Gastroesophageal sphincter (tissue), 4 donors: ENCODE results near the gene MUC5AC. TPM values are rescaled to one million over a fixed set of nuclear protein-coding genes. Genes with fewer than 3 reads are reported as not detected.

ENCODE experiments used
- ATAC-seq: fragments of 150-250 bp; one replicate; pipeline ENCODE4 v1.9.1; 2016; ENCODE audit warnings: mild to moderate bottlenecking, moderate library complexity
- H3K27ac ChIP-seq, 4 donors: fragments of 200-600 bp; sonication (generic) in 3 of 4; 1 replicate in 3 of 4; 2 replicates in 1 of 4; pipeline ENCODE4 v1.5.1; 2016 to 2019
- H3K27me3 ChIP-seq: fragments of 200-600 bp; sonication (generic); one replicate; pipeline ENCODE4 v1.5.1; 2019
- H3K36me3 ChIP-seq, 2 donors: fragments of 200-600 bp; sonication (generic); one replicate each; pipeline ENCODE4 v1.5.1; 2019; ENCODE audit warnings: control low read depth in 1 of 2
- H3K4me1 ChIP-seq, 3 donors: fragments of 200-600 bp; sonication (generic); 1 replicate in 2 of 3; 2 replicates in 1 of 3; pipeline ENCODE4 v1.5.1; 2016 to 2019; ENCODE audit warnings: control low read depth in 2 of 3
- H3K4me3 ChIP-seq, 2 donors: fragments of 200-600 bp; sonication (generic); one replicate each; pipeline ENCODE4 v1.5.1; 2019; ENCODE audit warnings: mild to moderate bottlenecking in 1 of 2, moderate library complexity in 1 of 2
- H3K9me3 ChIP-seq, 3 donors: fragments of 200-600 bp; sonication (generic); one replicate each; pipeline ENCODE4 v1.5.1; 2017 to 2019; ENCODE audit warnings: control low read depth in 2 of 3
- EP300 ChIP-seq: sonication (generic); formaldehyde crosslinking; IDR thresholded peaks from one replicate; pipeline ENCODE4 v1.6.1; 2017; ENCODE audit warnings: antibody characterized with exemption, mild to moderate bottlenecking
- POLR2A ChIP-seq, 2 donors: fragments of 450-650 bp; IDR thresholded peaks; one replicate each; pipeline ENCODE4 v1.6.1; 2017; ENCODE audit warnings: antibody characterized with exemption in 2 of 2, mild to moderate bottlenecking in 2 of 2, moderate library complexity in 1 of 2
- POLR2AphosphoS5 ChIP-seq: sonication (generic); formaldehyde crosslinking; IDR thresholded peaks from one replicate; pipeline ENCODE4 v1.6.1; 2017; ENCODE audit warnings: antibody characterized with exemption
- WGBS, 2 donors: methylation state at CpG; one replicate each; pipeline ENCODE4 v1.1.5; 2018; ENCODE audit warnings: low coverage in 1 of 2; 5-methylcytosine and 5-hydroxymethylcytosine counted together
- total RNA-seq, 4 donors: library from RNA; depleted of rRNA; stranded (reverse); fragments of >200 nt; gene quantifications; one replicate each; pipeline ENCODE4 v1.1.0, GENCODE V29; 2016
- TF ChIP-seq, protein P1 (sequence below), 4 experiments: fragments of 200-600 bp in 2 of 4; fragments of 450-650 bp in 2 of 4; sonication (generic) in 1 of 4; IDR thresholded peaks; one replicate each; pipeline ENCODE4 v1.5.1; 2017 to 2019; ENCODE audit warnings: antibody characterized with exemption in 4 of 4, mild to moderate bottlenecking in 2 of 4, moderate library complexity in 2 of 4

Gene MUC5AC
- total RNA-seq, 4 donors from 2014 or later: 0.02 to 0.31 TPM; not detected in 2

DNA sequence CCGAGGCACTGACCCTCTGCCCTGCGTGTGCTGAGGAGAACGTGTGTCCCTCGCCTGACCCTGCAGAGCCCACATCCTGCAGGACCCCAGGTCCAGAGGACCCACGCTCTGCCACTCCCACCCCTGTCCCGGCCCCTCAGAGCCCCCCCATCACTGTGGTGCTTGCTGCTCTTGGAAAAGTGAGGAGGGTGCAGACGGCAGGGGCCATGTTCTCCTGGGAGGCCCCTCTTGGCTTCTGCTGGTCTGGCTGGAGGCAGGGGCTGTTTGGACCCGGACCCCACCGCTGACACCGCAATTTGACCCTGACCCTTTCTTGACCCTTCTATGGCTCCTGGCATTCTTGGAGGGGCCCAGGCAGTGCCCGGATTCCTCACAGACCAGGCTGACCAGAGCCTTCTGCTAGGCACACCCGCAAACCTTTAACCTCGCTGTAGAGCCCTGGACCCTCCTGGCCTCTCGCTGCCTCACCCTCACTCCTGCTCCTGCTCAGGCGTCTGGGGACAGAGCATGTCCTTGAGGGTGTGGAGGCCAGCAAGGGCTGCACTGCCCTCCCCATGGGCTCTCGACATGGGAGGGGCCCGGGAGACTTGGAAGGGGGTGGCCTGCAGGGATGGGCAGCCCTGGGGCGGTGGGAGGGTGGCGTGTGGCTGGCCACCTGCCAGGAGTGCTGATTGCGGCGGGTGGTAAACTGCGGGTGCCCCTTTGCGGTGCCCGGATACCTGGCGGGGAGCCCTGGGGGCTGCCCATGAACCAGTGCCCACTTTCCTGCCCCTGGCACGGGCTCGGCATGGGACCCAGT lies 37.0 kb upstream of the MUC5AC start:
- H3K36me3 ChIP-seq: no peaks in the 10 kb centered on the region
- no peak overlapping the region for H3K4me3 ChIP-seq
- ATAC-seq: no peak
- TF ChIP-seq POLR2A (IDR thresholded peaks at IDR 0.05) (no peak), EP300 (no peak), POLR2AphosphoS5 (no peak)
- TF ChIP-seq, protein P1, sequence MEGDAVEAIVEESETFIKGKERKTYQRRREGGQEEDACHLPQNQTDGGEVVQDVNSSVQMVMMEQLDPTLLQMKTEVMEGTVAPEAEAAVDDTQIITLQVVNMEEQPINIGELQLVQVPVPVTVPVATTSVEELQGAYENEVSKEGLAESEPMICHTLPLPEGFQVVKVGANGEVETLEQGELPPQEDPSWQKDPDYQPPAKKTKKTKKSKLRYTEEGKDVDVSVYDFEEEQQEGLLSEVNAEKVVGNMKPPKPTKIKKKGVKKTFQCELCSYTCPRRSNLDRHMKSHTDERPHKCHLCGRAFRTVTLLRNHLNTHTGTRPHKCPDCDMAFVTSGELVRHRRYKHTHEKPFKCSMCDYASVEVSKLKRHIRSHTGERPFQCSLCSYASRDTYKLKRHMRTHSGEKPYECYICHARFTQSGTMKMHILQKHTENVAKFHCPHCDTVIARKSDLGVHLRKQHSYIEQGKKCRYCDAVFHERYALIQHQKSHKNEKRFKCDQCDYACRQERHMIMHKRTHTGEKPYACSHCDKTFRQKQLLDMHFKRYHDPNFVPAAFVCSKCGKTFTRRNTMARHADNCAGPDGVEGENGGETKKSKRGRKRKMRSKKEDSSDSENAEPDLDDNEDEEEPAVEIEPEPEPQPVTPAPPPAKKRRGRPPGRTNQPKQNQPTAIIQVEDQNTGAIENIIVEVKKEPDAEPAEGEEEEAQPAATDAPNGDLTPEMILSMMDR (IDR thresholded peaks at IDR 0.05): no peak
- 45% methylated on average over 4 of the region's 27 CpGs; no CpG with 5 or more reads in 1 of the 2 donors for WGBS, 2 donors
- H3K4me1 ChIP-seq: no peaks in the 10 kb centered on the region
- no peak overlapping the region for H3K27ac ChIP-seq
- H3K9me3 ChIP-seq: no peaks in the 10 kb centered on the region
- peaks cover 75% of the 10 kb centered on the region for H3K27me3 ChIP-seq

DNA sequence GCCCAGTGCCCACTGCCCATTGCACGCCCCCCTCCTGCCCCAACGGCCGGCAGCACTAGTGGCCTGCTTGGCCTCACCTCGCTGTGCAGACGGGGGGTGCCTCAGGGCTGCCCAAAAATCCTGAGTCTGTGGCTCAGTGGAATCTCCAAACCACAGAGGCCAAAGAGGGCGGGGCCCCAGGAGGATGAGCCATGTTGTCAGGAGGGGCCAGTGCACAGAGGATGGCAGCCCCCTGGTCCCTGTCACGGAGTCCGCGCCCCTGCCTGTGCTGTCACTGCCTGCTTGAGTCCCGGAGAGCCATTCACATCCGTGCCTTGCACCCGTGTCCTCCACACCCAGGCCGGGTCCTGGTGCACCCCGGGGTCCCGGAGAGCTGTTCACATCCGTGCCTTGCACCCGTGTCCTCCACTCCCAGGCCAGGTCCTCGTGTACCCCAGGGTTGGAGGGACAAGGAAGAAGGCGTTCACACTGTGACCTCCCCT lies 36.4 kb upstream of the MUC5AC start:
- no peak for ATAC-seq
- no peaks in the 10 kb centered on the region for H3K4me1 ChIP-seq
- H3K27ac ChIP-seq: no peak overlapping the region
- TF ChIP-seq POLR2AphosphoS5 (no peak), EP300 (no peak), POLR2A (IDR thresholded peaks at IDR 0.05) (no peak)
- TF ChIP-seq, protein P1 (IDR thresholded peaks at IDR 0.05): no peak
- no peaks in the 10 kb centered on the region for H3K9me3 ChIP-seq
- no CpG with 5 or more reads among the region's 19 CpGs for WGBS, 2 donors
- no peak overlapping the region for H3K4me3 ChIP-seq
- no peaks in the 10 kb centered on the region for H3K36me3 ChIP-seq
- peaks cover 81% of the 10 kb centered on the region for H3K27me3 ChIP-seq

DNA sequence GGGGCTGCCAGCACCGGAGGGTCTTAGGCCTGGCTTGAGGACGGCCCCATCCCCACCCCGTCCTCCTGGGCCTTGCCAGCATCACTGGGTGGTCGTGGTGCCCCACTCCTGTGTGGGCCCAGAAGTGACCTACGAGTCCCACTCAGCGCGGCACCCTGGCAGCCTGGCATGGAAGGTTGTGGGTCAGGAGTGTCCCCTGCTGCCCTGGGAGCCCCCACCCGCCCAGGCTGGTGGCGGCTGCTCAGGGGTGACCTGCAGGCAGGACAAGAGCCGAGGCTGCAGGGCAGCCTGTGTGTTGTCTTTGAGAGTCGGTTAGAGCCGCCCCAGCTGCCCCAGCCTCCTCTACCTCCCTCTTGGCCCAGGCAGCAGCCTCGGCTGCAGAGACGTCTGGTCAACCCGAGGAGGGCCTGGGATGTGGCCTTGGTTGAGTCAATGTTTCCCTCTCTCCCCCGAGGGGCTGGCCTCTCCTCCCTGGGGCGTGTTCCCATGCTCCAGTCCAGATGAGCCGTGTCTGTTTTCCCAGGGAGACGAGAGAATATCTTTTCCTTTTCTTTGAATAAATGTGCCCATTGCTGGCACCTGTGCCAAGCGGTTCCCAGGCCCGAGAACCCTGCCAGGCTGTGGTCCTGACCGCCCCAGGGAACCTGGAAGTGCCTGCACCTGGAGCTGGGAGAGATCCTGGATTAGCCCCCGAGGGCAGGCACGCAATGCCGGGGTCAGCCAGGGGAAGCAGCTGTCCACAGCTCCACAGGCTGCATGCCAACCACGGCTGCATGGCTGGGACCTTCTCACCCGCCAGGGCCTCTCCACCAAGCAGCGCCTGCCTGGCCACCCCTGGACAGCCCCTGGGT lies 35.7 kb upstream of the MUC5AC start:
- TF ChIP-seq, protein P1 (IDR thresholded peaks at IDR 0.05): no peak
- TF ChIP-seq EP300: no peak
- no peak for TF ChIP-seq POLR2A (IDR thresholded peaks at IDR 0.05)
- TF ChIP-seq POLR2AphosphoS5: no peak
- no peaks in the 10 kb centered on the region for H3K36me3 ChIP-seq
- no peak overlapping the region for H3K27ac ChIP-seq
- 36 to 39% methylated on average over 3 of the region's 28 CpGs for WGBS, 2 donors
- no peaks in the 10 kb centered on the region for H3K9me3 ChIP-seq
- no peak overlapping the region for H3K4me3 ChIP-seq
- no peaks in the 10 kb centered on the region for H3K4me1 ChIP-seq
- peaks cover 81% of the 10 kb centered on the region for H3K27me3 ChIP-seq
- no peak for ATAC-seq

GRCh38 chr11:1122664-1123002 lies 35.1 kb upstream of the MUC5AC start:
- 63 to 75% methylated on average over 5 of the region's 7 CpGs for WGBS, 2 donors

DNA sequence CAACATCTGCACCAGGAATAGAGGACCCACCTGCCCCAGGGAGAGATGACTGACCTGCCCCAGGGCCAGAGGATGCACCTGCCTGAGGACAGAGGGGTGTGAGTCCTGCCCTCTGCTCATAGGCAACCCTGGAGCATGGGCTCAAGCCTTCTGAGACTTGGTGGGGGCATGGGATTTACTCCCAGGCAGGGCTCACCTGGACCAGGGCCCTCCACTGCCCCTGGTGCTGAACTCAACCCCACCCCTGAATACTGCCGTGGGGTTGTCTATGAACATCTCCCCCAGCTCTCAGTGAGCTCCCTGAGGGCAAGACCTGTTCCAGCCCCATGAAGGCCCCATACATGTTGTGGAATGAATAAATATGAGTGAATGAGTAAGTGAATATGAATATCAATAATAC lies 33.8 kb upstream of the MUC5AC start:
- no peak for ATAC-seq
- H3K27me3 ChIP-seq: peaks cover 81% of the 10 kb centered on the region
- H3K4me3 ChIP-seq: no peak overlapping the region
- H3K9me3 ChIP-seq: no peaks in the 10 kb centered on the region
- no peaks in the 10 kb centered on the region for H3K36me3 ChIP-seq
- no peak for TF ChIP-seq POLR2AphosphoS5
- TF ChIP-seq POLR2A (IDR thresholded peaks at IDR 0.05): no peak
- TF ChIP-seq, protein P1 (IDR thresholded peaks at IDR 0.05): no peak
- TF ChIP-seq EP300: no peak
- no peaks in the 10 kb centered on the region for H3K4me1 ChIP-seq
- H3K27ac ChIP-seq: no peak overlapping the region
- 83% methylated on average over 1 of the region's 1 CpG; no CpG with 5 or more reads in 1 of the 2 donors for WGBS, 2 donors

More at GRCh38 chr11:1122664-1123002, 35.1 kb upstream of the MUC5AC start:
- no peaks in the 10 kb centered on the region for H3K9me3 ChIP-seq
- ATAC-seq: no peak
- no peaks in the 10 kb centered on the region for H3K4me1 ChIP-seq
- no peak overlapping the region for H3K27ac ChIP-seq
- peaks cover 81% of the 10 kb centered on the region for H3K27me3 ChIP-seq
- no peak overlapping the region for H3K4me3 ChIP-seq
- no peaks in the 10 kb centered on the region for H3K36me3 ChIP-seq
- TF ChIP-seq POLR2A (IDR thresholded peaks at IDR 0.05): no peak
